Spleen (tissue), 11 donors: Measurements from ENCODE around the gene IFI27L1. TPM values are rescaled to one million over a fixed set of nuclear protein-coding genes. Genes with fewer than 3 reads are reported as not detected.

ENCODE experiments used
- DNase-seq: peaks from one replicate; pipeline ENCODE4 v3.0.0-alpha.2; 2020
- H3K27ac ChIP-seq, 8 donors: fragments of 200-600 bp; sonication (generic) in 7 of 8; 1 replicate in 4 of 8; 2 replicates in 4 of 8; pipeline versions ENCODE4 v1.5.0 to v1.8.0; 2016 to 2021; ENCODE audit warnings: inconsistent platforms in 4 of 8, mild to moderate bottlenecking in 4 of 8, moderate library complexity in 1 of 8
- H3K27me3 ChIP-seq, 7 donors: fragments of 200-600 bp; sonication (generic) in 6 of 7; replicated peaks in 1 of 7; 1 replicate in 4 of 7; 2 replicates in 3 of 7; pipeline versions ENCODE4 v1.5.0 to v1.8.0; 2016 to 2021; ENCODE audit warnings: inconsistent platforms in 3 of 7, mild to moderate bottlenecking in 1 of 7
- H3K36me3 ChIP-seq, 6 donors: fragments of 200-600 bp; sonication (generic) in 5 of 6; 1 replicate in 4 of 6; 2 replicates in 2 of 6; pipeline versions ENCODE4 v1.5.0 to v1.8.0; 2016 to 2021; ENCODE audit warnings: inconsistent platforms in 2 of 6
- H3K4me1 ChIP-seq, 6 donors: fragments of 200-600 bp; sonication (generic) in 5 of 6; 1 replicate in 3 of 6; 2 replicates in 3 of 6; pipeline versions ENCODE4 v1.5.0 to v1.8.0; 2016 to 2021; ENCODE audit warnings: inconsistent platforms in 3 of 6
- H3K4me3 ChIP-seq, 8 donors: fragments of 200-600 bp; sonication (generic) in 7 of 8; 1 replicate in 4 of 8; 2 replicates in 4 of 8; pipeline versions ENCODE4 v1.5.0 to v1.8.0; 2016 to 2021; ENCODE audit warnings: inconsistent platforms in 4 of 8, mild to moderate bottlenecking in 4 of 8, moderate library complexity in 2 of 8
- H3K9me3 ChIP-seq, 8 donors: fragments of 200-600 bp; sonication (generic) in 7 of 8; 1 replicate in 4 of 8; 2 replicates in 4 of 8; pipeline versions ENCODE4 v1.5.0 to v1.8.0; 2016 to 2021; ENCODE audit warnings: inconsistent platforms in 4 of 8
- POLR2A ChIP-seq, 3 donors: fragments of 450-650 bp; IDR thresholded peaks; one replicate each; pipeline ENCODE4 v1.5.1; 2017; ENCODE audit warnings: antibody characterized with exemption in 3 of 3, mild to moderate bottlenecking in 1 of 3
- POLR2AphosphoS5 ChIP-seq, 3 donors: sonication (generic); formaldehyde crosslinking; IDR thresholded peaks; one replicate each; pipeline ENCODE4 v1.5.1; 2017; ENCODE audit warnings: antibody characterized with exemption in 3 of 3
- WGBS, 5 donors: extraction: QIAGEN DNeasy Blood & Tissue Kit in 3 of 5; methylation state at CpG; one replicate each; pipeline versions ENCODE4 v1.1.5 to v1.1.7; 2013 to 2018; 5-methylcytosine and 5-hydroxymethylcytosine counted together
- intact Hi-C: fragments of 100-400 bp; cut with DNase I; formaldehyde crosslinking; loops from one replicate; pipeline ENCODE4 v1.15.0; 2023; ENCODE audit warnings: low total_unique reads
- polyA plus RNA-seq, 3 donors: library from polyadenylated mRNA; stranded (reverse); fragments of 200-250 nt; gene quantifications; one replicate each; pipeline ENCODE4 v1.2.1, GENCODE V29; 2013
- total RNA-seq, 7 donors: library from RNA; depleted of rRNA in 3 of 7; stranded (reverse); fragments of >200 nt in 3 of 7; fragmentation: NEBNext Ultra II Directional in 4 of 7; extraction: Animal tissue kit (Norgen Biotek cat#: 25700) in 4 of 7; gene quantifications; one replicate each; pipeline versions ENCODE4 v1.1.0 to v1.2.1, GENCODE V29; 2016 to 2021
- TF ChIP-seq, protein P1 (sequence below), 11 experiments: fragments of 200-600 bp in 7 of 11; fragments of 450-650 bp in 4 of 11; sonication (generic) in 4 of 11; IDR thresholded peaks in 8 of 11; conservative IDR thresholded peaks in 3 of 11; 1 replicate in 7 of 11; 2 replicates in 4 of 11; pipeline versions ENCODE4 v1.4.0 to v1.8.0; 2016 to 2021; ENCODE audit warnings: antibody characterized with exemption in 11 of 11, inconsistent platforms in 4 of 11, mild to moderate bottlenecking in 1 of 11
- donor health status: healthy with polysubstance abuse.
- donor health status: DM: no; HTN: no; CAD: no; lungs with moderate emphysema.
- donor health status: DM: no; HTN: no; CAD: no.
- donor health status: Bipolar disorder and iron deficiency.
- donor health status: healthy.
- donor health status: DM: no; HTN: no; CAD: no.
- donor health status: DM: yes; HTN: yes; CAD: no.

IFI27L1 gene
- total and polyA plus RNA-seq, 10 donors = 4.4 to 18.8 (median 12.0) TPM

DNA sequence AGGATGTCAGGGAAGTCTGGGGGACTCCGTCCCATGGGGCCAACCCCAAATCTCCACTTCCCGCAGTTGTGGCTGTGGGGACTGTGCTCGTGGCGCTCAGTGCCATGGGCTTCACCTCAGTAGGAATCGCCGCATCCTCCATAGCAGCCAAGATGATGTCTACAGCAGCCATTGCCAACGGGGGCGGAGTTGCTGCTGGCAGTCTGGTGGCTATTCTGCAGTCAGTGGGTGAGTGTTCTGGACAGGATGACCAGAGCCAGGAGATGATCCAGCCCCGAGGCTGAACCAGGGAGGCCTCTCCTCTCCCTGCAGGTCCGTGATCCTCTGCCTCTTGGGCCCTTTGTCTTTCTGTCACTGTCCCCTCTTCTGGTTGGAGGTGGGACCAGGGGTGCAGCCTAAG lies 20.6 kb downstream of the IFI27L1 start:
- H3K4me3 ChIP-seq = no peak overlapping the region

DNA sequence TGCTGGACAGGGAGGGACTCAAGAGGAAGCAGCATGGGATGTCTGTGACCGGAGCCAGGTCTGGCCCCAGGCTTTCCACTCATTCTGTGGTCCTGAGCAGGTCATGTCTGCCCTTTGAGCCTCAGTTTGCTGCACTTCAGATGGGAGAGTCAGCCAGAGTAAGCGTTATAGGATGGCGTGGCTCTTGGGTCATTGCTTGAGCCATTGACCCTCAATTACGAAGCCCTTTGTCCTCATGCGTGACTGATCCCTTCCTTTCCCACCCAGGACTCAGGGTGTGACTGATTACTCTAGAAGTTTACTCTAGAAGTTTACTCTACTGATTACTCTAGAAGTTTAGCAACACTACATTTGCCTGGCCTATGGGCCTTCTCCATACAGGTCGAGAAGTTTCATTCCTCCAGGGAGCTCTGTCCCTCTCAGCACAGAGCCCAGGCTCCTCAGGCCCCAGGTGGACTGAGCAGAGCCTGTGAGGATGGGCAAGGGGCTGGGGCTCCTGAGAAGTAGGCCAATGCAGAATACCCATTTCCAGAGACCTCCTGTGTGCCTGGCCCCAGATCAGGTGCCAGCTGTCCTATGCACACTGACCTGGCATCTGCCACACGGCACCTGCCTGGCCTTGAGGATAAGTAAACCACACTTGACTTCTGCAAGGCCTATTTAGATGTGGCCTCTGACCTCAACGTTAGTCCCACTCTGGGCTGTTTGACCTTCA lies 21.8 kb downstream of the IFI27L1 start:
- Histone ChIP-seq H3K4me1 (no peaks in the 10 kb centered on the region), H3K36me3 (peaks cover 0 to 20% (median 0%) of the 10 kb centered on the region in 6 donors), H3K9me3 (no peaks in the 10 kb centered on the region), H3K4me3 (no peak overlapping the region), H3K27me3 (no peaks in the 10 kb centered on the region), H3K27ac (no peak overlapping the region)
- DNase-seq = no peak
- TF ChIP-seq POLR2A (IDR thresholded peaks at IDR 0.05) (no peak), POLR2AphosphoS5 (IDR thresholded peaks at IDR 0.05) (no peak)
- TF ChIP-seq, protein P1, sequence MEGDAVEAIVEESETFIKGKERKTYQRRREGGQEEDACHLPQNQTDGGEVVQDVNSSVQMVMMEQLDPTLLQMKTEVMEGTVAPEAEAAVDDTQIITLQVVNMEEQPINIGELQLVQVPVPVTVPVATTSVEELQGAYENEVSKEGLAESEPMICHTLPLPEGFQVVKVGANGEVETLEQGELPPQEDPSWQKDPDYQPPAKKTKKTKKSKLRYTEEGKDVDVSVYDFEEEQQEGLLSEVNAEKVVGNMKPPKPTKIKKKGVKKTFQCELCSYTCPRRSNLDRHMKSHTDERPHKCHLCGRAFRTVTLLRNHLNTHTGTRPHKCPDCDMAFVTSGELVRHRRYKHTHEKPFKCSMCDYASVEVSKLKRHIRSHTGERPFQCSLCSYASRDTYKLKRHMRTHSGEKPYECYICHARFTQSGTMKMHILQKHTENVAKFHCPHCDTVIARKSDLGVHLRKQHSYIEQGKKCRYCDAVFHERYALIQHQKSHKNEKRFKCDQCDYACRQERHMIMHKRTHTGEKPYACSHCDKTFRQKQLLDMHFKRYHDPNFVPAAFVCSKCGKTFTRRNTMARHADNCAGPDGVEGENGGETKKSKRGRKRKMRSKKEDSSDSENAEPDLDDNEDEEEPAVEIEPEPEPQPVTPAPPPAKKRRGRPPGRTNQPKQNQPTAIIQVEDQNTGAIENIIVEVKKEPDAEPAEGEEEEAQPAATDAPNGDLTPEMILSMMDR (IDR thresholded peaks at IDR 0.05 in 8 of 11, conservative IDR thresholded peaks at IDR 0.05 in 3 of 11) = no peak
- intact Hi-C loops = no loop called here
- 81 to 93% (median 90%) methylated on average over 8 of the region's 8 CpGs for WGBS, 5 donors

More for the DNA sequence above, 20.6 kb downstream of the IFI27L1 start:
- Histone ChIP-seq H3K9me3 (no peaks in the 10 kb centered on the region), H3K36me3 (peaks cover 0 to 31% (median 0%) of the 10 kb centered on the region in 6 donors), H3K27me3 (no peaks in the 10 kb centered on the region), H3K4me1 (no peaks in the 10 kb centered on the region), H3K27ac (no peak overlapping the region)
- no peak for DNase-seq
- intact Hi-C loops = no loop called here
- TF ChIP-seq POLR2AphosphoS5 (IDR thresholded peaks at IDR 0.05) = no peak
- no peak for TF ChIP-seq POLR2A (IDR thresholded peaks at IDR 0.05)
- TF ChIP-seq, protein P1 (IDR thresholded peaks at IDR 0.05 in 8 of 11, conservative IDR thresholded peaks at IDR 0.05 in 3 of 11) = no peak
- 91 to 99% (median 95%) methylated on average over 7 to 10 of the region's 10 CpGs for WGBS, 5 donors

DNA sequence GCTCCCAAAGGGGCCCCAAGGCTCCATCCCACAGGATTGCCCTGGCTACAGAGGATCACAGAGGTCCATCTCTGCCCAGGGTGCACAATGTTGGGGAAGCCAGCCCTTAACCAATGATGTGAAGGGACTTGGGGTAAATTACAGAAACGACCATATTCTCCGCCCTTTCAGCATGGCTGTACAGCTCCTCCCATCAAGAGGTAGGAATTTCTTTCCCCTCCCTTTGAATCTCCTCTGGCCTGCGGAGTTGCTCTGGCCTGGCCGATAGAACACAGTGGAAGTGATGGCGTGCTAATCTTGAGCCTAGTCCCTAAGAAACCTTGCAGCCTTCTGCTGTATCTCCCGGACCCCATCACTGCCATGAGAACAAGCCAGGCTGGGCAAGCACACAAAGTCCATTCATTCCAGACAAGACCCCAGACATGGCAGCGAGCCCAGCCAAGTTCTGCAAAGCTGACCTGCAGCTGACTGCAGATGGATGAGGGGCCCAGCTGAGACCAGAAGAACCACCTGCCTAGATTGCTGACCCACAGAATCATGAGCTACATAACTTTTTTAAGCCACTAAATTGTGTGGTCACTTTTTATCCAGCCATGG lies 22.5 kb downstream of the IFI27L1 start:
- Histone ChIP-seq H3K27me3 (no peaks in the 10 kb centered on the region), H3K4me3 (no peak overlapping the region), H3K36me3 (peaks cover 0 to 12% (median 0%) of the 10 kb centered on the region in 6 donors), H3K9me3 (no peaks in the 10 kb centered on the region), H3K27ac (no peak overlapping the region), H3K4me1 (no peaks in the 10 kb centered on the region)
- no peak for DNase-seq
- TF ChIP-seq POLR2A (IDR thresholded peaks at IDR 0.05) = no peak
- TF ChIP-seq, protein P1 (IDR thresholded peaks at IDR 0.05 in 8 of 11, conservative IDR thresholded peaks at IDR 0.05 in 3 of 11) = no peak
- TF ChIP-seq POLR2AphosphoS5 (IDR thresholded peaks at IDR 0.05) = no peak
- intact Hi-C loops = no loop called here
- WGBS, 5 donors = 69 to 91% (median 80%) methylated on average over 7 of the region's 7 CpGs

DNA sequence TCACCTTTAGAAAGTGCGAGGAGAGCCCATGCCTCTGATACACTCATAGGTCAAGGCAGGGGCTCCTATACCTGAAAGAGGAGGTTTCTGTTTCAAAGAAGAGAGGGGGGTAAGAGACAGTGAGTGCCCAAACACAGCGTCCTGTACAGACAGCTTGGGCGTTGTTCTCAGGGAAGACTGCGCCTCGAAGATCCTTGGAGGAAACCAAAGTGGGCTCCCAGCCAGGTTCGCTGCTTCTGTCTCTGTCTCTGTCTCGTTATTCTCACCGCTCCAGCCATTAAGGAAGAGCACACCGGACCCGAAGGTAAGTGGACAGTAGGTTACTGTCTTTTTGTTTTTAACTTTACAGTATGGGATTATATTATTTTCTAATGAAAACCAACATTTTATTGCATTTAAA lies 23.6 kb downstream of the IFI27L1 start:
- Histone ChIP-seq H3K4me3 (no peak overlapping the region), H3K27ac (no peak overlapping the region), H3K27me3 (no peaks in the 10 kb centered on the region), H3K4me1 (peaks cover 0 to 4% (median 2%) of the 10 kb centered on the region in 6 donors), H3K36me3 (peaks cover 0 to 12% (median 0%) of the 10 kb centered on the region in 6 donors), H3K9me3 (no peaks in the 10 kb centered on the region)
- DNase-seq = no peak
- intact Hi-C loops = no loop called here
- TF ChIP-seq POLR2AphosphoS5 (IDR thresholded peaks at IDR 0.05) = no peak
- TF ChIP-seq, protein P1 (IDR thresholded peaks at IDR 0.05 in 8 of 11, conservative IDR thresholded peaks at IDR 0.05 in 3 of 11) = no peak
- no peak for TF ChIP-seq POLR2A (IDR thresholded peaks at IDR 0.05)
- 87 to 94% (median 88%) methylated on average over 10 of the region's 10 CpGs for WGBS, 5 donors
